ENCODE results near the gene KCNJ6. TPM values are rescaled to one million over a fixed set of nuclear protein-coding genes. Genes with fewer than 3 reads are reported as not detected.

Gene KCNJ6
- polyA plus RNA-seq, 1 of the 3 experiments (the other 2 are of a cell fraction): not detected

DNA sequence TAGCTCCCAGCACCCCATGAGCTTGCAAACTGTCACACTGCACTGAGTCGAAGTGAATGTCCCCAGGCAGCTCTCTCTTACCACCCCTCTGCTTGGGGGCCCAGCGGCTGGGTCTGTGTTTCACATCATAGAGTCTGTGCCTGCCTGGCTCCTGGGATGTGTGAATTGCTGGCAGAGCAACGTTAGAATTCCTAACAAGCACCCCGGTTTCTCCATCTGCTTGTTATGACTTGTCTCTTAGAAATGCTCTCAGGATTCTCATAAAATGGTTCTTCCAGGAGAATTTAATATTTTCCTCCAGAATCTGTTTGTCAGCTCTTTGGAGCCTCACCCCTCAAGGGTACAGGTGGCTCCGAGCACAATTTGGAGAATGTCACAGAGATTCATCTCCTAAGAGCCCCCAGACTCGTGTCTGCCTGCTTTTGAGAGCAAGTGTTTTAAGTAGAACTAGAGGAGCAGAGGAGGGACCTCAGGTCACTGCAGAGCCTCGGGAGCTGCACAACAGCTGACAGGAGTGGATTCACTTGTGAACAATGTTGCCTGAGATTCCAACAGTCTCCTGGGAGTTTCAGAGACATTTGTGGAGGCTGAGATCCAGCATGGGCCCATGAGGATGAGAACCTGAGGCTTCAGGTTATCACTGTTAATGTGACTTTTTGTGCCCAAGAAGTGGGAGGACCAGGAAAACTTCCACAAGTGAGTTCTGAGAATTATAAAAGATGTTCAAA, 131.5 kb downstream of the KCNJ6 start:
- Histone ChIP-seq H3F3A (replicated peaks; ENCODE audit: insufficient read depth) (no peaks in the 10 kb centered on the region), H3K9me2 (no peaks in the 10 kb centered on the region), H3K9ac (no peak overlapping the region), H4K20me1 (ENCODE audit: insufficient read depth) (no peaks in the 10 kb centered on the region), H3K27ac (ENCODE audit: low read depth in 2 of 2, low read length in 1 of 2) (no peak overlapping the region), H3K4me2 (no peak overlapping the region), H3K4me1 (ENCODE audit: control insufficient read depth in 1 of 2, insufficient read depth in 2 of 2, low read depth in 1 of 2, low read length in 1 of 2) (no peaks in the 10 kb centered on the region), H3K9me3 (no peaks in the 10 kb centered on the region), H3K79me2 (ENCODE audit: insufficient read depth) (no peaks in the 10 kb centered on the region), H3K4me3 (ENCODE audit: low read depth in 2 of 2, low read length in 1 of 2) (no peak overlapping the region), H3K36me3 (replicated peaks in 1 of 2; ENCODE audit: control insufficient read depth in 1 of 2, insufficient read depth in 2 of 2, low read length in 1 of 2) (no peaks in the 10 kb centered on the region), H3K27me3 (ENCODE audit: insufficient read depth) (no peaks in the 10 kb centered on the region), H2AFZ (ENCODE audit: low read depth) (no peak overlapping the region)
- no peak for DNase-seq
- ChIA-PET CTCF (no interaction called here), POLR2A (no interaction called here)
- WGBS (ENCODE audit: low lambda C conversion rate): 4% methylated on average over 6 of the region's 7 CpGs
- no peak for TF ChIP-seq SIN3A (IDR thresholded peaks at IDR 0.05; ENCODE audit: borderline replicate concordance, low read depth, low read length)
- TF ChIP-seq YY1 (IDR thresholded peaks at IDR 0.05; ENCODE audit: low read depth): no peak
- TF ChIP-seq FOXJ3 (CRISPR knock-in tag; IDR thresholded peaks at IDR 0.05): no peak
- TF ChIP-seq, protein P1, sequence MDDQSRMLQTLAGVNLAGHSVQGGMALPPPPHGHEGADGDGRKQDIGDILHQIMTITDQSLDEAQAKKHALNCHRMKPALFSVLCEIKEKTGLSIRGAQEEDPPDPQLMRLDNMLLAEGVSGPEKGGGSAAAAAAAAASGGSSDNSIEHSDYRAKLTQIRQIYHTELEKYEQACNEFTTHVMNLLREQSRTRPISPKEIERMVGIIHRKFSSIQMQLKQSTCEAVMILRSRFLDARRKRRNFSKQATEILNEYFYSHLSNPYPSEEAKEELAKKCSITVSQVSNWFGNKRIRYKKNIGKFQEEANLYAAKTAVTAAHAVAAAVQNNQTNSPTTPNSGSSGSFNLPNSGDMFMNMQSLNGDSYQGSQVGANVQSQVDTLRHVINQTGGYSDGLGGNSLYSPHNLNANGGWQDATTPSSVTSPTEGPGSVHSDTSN (IDR thresholded peaks at IDR 0.05): no peak
- TF ChIP-seq CHD2 (IDR thresholded peaks at IDR 0.05; ENCODE audit: low read length, partially characterized antibody): no peak
- no peak for TF ChIP-seq SMC3 (IDR thresholded peaks at IDR 0.05; ENCODE audit: low read depth, low read length)
- TF ChIP-seq MEF2A (IDR thresholded peaks at IDR 0.05; ENCODE audit: borderline replicate concordance, low read depth): no peak
- no peak for TF ChIP-seq FOXM1 (IDR thresholded peaks at IDR 0.05; ENCODE audit: low read depth)
- no peak for TF ChIP-seq GABPA (IDR thresholded peaks at IDR 0.05; ENCODE audit: low read depth)
- TF ChIP-seq GATA2 (CRISPR knock-in tag; IDR thresholded peaks at IDR 0.05): no peak
- no peak for TF ChIP-seq RFX5 (IDR thresholded peaks at IDR 0.05; ENCODE audit: low read length)
- TF ChIP-seq RCOR1 (IDR thresholded peaks at IDR 0.05; ENCODE audit: low read length): no peak
- no peak for TF ChIP-seq TEAD4 (IDR thresholded peaks at IDR 0.05; ENCODE audit: borderline replicate concordance, insufficient read depth)

DNA sequence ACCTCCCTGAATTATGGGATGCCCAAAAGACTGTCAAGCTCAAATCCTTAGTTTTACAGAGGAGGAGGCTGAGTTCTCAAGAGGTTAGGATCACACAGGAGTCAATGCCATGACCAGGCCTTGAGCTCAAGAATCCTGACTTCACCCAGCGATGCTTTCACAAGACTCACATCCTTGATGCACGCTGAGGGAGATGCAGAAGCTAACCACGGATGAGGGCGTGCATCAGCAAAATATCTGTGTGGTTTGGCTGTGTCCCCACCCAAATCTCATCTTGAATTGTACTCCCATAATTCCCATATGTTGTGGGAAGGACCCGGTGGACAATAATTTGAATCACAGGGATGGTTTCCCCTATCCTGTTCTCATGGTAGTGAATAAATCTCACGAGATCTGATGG, 133.2 kb downstream of the KCNJ6 start:
- Histone ChIP-seq H3K36me3 (replicated peaks in 1 of 2; ENCODE audit: control insufficient read depth in 1 of 2, insufficient read depth in 2 of 2, low read length in 1 of 2) (no peaks in the 10 kb centered on the region), H3K9ac (no peak overlapping the region), H4K20me1 (ENCODE audit: insufficient read depth) (no peaks in the 10 kb centered on the region), H2AFZ (ENCODE audit: low read depth) (no peak overlapping the region), H3K4me2 (no peak overlapping the region), H3K4me3 (ENCODE audit: low read depth in 2 of 2, low read length in 1 of 2) (no peak overlapping the region), H3K27me3 (ENCODE audit: insufficient read depth) (no peaks in the 10 kb centered on the region), H3K9me2 (no peaks in the 10 kb centered on the region), H3K79me2 (ENCODE audit: insufficient read depth) (no peaks in the 10 kb centered on the region), H3K9me3 (no peaks in the 10 kb centered on the region), H3F3A (replicated peaks; ENCODE audit: insufficient read depth) (no peaks in the 10 kb centered on the region), H3K27ac (ENCODE audit: low read depth in 2 of 2, low read length in 1 of 2) (no peak overlapping the region), H3K4me1 (ENCODE audit: control insufficient read depth in 1 of 2, insufficient read depth in 2 of 2, low read depth in 1 of 2, low read length in 1 of 2) (no peaks in the 10 kb centered on the region)
- CTCF ChIA-PET: no interaction called here
- POLR2A ChIA-PET: no interaction called here
- WGBS (ENCODE audit: low lambda C conversion rate): 3% methylated on average over 6 of the region's 6 CpGs
- no peak for DNase-seq
- TF ChIP-seq EZH2phosphoT487 (IDR thresholded peaks at IDR 0.05; ENCODE audit: borderline replicate concordance, low read depth) (no peak), POLR2AphosphoS5 (IDR thresholded peaks at IDR 0.05; ENCODE audit: low read depth, low read length) (no peak), YY1 (IDR thresholded peaks at IDR 0.05; ENCODE audit: low read depth) (no peak), GATA2 (CRISPR knock-in tag; IDR thresholded peaks at IDR 0.05) (no peak), EP300 (IDR thresholded peaks at IDR 0.05; ENCODE audit: borderline replicate concordance in 1 of 2, low read depth in 1 of 2, low read length in 1 of 2) (no peak), FOSL2 (IDR thresholded peaks at IDR 0.05; ENCODE audit: borderline replicate concordance, low read depth) (no peak)
- TF ChIP-seq, protein P2, sequence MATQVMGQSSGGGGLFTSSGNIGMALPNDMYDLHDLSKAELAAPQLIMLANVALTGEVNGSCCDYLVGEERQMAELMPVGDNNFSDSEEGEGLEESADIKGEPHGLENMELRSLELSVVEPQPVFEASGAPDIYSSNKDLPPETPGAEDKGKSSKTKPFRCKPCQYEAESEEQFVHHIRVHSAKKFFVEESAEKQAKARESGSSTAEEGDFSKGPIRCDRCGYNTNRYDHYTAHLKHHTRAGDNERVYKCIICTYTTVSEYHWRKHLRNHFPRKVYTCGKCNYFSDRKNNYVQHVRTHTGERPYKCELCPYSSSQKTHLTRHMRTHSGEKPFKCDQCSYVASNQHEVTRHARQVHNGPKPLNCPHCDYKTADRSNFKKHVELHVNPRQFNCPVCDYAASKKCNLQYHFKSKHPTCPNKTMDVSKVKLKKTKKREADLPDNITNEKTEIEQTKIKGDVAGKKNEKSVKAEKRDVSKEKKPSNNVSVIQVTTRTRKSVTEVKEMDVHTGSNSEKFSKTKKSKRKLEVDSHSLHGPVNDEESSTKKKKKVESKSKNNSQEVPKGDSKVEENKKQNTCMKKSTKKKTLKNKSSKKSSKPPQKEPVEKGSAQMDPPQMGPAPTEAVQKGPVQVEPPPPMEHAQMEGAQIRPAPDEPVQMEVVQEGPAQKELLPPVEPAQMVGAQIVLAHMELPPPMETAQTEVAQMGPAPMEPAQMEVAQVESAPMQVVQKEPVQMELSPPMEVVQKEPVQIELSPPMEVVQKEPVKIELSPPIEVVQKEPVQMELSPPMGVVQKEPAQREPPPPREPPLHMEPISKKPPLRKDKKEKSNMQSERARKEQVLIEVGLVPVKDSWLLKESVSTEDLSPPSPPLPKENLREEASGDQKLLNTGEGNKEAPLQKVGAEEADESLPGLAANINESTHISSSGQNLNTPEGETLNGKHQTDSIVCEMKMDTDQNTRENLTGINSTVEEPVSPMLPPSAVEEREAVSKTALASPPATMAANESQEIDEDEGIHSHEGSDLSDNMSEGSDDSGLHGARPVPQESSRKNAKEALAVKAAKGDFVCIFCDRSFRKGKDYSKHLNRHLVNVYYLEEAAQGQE (IDR thresholded peaks at IDR 0.05; ENCODE audit: low read depth, low read length): no peak
- TF ChIP-seq, protein P3, sequence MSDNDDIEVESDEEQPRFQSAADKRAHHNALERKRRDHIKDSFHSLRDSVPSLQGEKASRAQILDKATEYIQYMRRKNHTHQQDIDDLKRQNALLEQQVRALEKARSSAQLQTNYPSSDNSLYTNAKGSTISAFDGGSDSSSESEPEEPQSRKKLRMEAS (IDR thresholded peaks at IDR 0.05; ENCODE audit: low read depth): no peak
- TF ChIP-seq, protein P4, sequence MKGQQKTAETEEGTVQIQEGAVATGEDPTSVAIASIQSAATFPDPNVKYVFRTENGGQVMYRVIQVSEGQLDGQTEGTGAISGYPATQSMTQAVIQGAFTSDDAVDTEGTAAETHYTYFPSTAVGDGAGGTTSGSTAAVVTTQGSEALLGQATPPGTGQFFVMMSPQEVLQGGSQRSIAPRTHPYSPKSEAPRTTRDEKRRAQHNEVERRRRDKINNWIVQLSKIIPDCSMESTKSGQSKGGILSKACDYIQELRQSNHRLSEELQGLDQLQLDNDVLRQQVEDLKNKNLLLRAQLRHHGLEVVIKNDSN (IDR thresholded peaks at IDR 0.05; ENCODE audit: borderline replicate concordance, low read depth): no peak
- TF ChIP-seq, protein P5, sequence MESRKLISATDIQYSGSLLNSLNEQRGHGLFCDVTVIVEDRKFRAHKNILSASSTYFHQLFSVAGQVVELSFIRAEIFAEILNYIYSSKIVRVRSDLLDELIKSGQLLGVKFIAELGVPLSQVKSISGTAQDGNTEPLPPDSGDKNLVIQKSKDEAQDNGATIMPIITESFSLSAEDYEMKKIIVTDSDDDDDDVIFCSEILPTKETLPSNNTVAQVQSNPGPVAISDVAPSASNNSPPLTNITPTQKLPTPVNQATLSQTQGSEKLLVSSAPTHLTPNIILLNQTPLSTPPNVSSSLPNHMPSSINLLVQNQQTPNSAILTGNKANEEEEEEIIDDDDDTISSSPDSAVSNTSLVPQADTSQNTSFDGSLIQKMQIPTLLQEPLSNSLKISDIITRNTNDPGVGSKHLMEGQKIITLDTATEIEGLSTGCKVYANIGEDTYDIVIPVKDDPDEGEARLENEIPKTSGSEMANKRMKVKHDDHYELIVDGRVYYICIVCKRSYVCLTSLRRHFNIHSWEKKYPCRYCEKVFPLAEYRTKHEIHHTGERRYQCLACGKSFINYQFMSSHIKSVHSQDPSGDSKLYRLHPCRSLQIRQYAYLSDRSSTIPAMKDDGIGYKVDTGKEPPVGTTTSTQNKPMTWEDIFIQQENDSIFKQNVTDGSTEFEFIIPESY (IDR thresholded peaks at IDR 0.05; ENCODE audit: borderline replicate concordance, low read depth): no peak
